CD4-positive, CD25-positive, alpha-beta regulatory T cell (primary cell): ENCODE results near the gene PARD3. TPM values are rescaled to one million over a fixed set of nuclear protein-coding genes. Genes with fewer than 3 reads are reported as not detected.

Experiments
- ATAC-seq, 2 donors: fragments of 150-1000 bp; cut with Tn5 transposase; one replicate each; pipeline ENCODE4 v1.10.0; 2021; ENCODE audit warnings: low read depth in 2 of 2, moderate number of reproducible peaks in 2 of 2, moderate library complexity in 1 of 2
- DNase-seq, 3 donors: peaks; one replicate each; pipeline versions ENCODE4 v3.0.0 to v3.0.0-alpha.2; 2012 to 2022; ENCODE audit warnings: mixed read lengths in 1 of 3
- H3K27ac ChIP-seq: one replicate; pipeline ENCODE4 v1.7.0; 2013; ENCODE audit warnings: mild to moderate bottlenecking, low read length; ENCODE audit not compliant: insufficient read depth, poor library complexity, severe bottlenecking
- H3K27me3 ChIP-seq: one replicate; pipeline ENCODE4 v1.7.0; 2013; ENCODE audit warnings: low read length; ENCODE audit not compliant: control insufficient read depth, insufficient read depth
- H3K36me3 ChIP-seq: one replicate; pipeline ENCODE4 v1.7.0; 2013; ENCODE audit warnings: mild to moderate bottlenecking, low read length, moderate library complexity; ENCODE audit not compliant: control insufficient read depth, insufficient read depth
- H3K4me1 ChIP-seq: 2 replicates; pipeline ENCODE4 v1.7.0; 2013; ENCODE audit warnings: mild to moderate bottlenecking, low read length; ENCODE audit not compliant: insufficient read depth, control insufficient read depth, poor library complexity, severe bottlenecking
- H3K4me3 ChIP-seq: one replicate; pipeline ENCODE4 v1.7.0; 2013; ENCODE audit warnings: low read depth, mild to moderate bottlenecking, low read length, moderate library complexity
- H3K9me3 ChIP-seq, 2 experiments: 1 replicate in 1 of 2; 2 replicates in 1 of 2; pipeline ENCODE4 v1.7.0; 2013; ENCODE audit warnings: low read length in 2 of 2, mild to moderate bottlenecking in 1 of 2, moderate library complexity in 1 of 2; ENCODE audit not compliant: control insufficient read depth in 2 of 2
- H3K27ac Mint-ChIP-seq, 3 donors: one replicate each; pipeline ENCODE4 v1.8.0; 2020 to 2022; ENCODE audit warnings: mild to moderate bottlenecking in 3 of 3, mixed read lengths in 3 of 3, moderate library complexity in 2 of 3
- H3K27me3 Mint-ChIP-seq: one replicate; pipeline ENCODE4 v1.8.0; 2022; ENCODE audit warnings: mild to moderate bottlenecking, mixed read lengths
- H3K36me3 Mint-ChIP-seq: one replicate; pipeline ENCODE4 v1.8.0; 2020; ENCODE audit warnings: mixed read lengths
- H3K4me1 Mint-ChIP-seq, 4 donors: one replicate each; pipeline ENCODE4 v1.8.0; 2020 to 2022; ENCODE audit warnings: mixed read lengths in 4 of 4, mild to moderate bottlenecking in 1 of 4
- H3K4me3 Mint-ChIP-seq, 4 donors: one replicate each; pipeline ENCODE4 v1.8.0; 2020 to 2022; ENCODE audit warnings: mild to moderate bottlenecking in 4 of 4, mixed read lengths in 4 of 4, moderate library complexity in 3 of 4
- H3K9me3 Mint-ChIP-seq, 7 donors: one replicate each; pipeline ENCODE4 v1.8.0; 2020 to 2022; ENCODE audit warnings: mixed read lengths in 7 of 7, mild to moderate bottlenecking in 3 of 7, moderate library complexity in 2 of 7
- polyA plus RNA-seq, 4 donors: library from polyadenylated mRNA; unstranded; fragments of 300-500 nt; fragmentation: Illumina TruSeq; gene quantifications; one replicate each; pipeline ENCODE4 v1.2.3, GENCODE V29; 2021
- total RNA-seq: library from RNA; stranded (reverse); gene quantifications from one replicate; pipeline ENCODE4 v1.2.3, GENCODE V29; 2022

The PARD3 gene
- total and polyA plus RNA-seq, 5 donors from 2014 or later = 0.08 to 0.79 TPM; not detected in 3

- no peaks in the 10 kb centered on the region for H3K36me3 Mint-ChIP-seq
- H3K27me3 ChIP-seq = no peaks in the 10 kb centered on the region
- no peak overlapping the region for H3K27ac ChIP-seq
- DNase-seq = no peak
- H3K4me3 Mint-ChIP-seq = no peak overlapping the region
- H3K36me3 ChIP-seq = no peaks in the 10 kb centered on the region
- no peak for ATAC-seq
- H3K4me3 ChIP-seq = no peak overlapping the region
- peaks cover 0 to 7% (median 0%) of the 10 kb centered on the region in 7 donors for H3K9me3 Mint-ChIP-seq
- no peaks in the 10 kb centered on the region for H3K4me1 ChIP-seq
- no peak overlapping the region for H3K27ac Mint-ChIP-seq
- H3K27me3 Mint-ChIP-seq = peaks cover 9% of the 10 kb centered on the region
- no peaks in the 10 kb centered on the region for H3K9me3 ChIP-seq
- H3K4me1 Mint-ChIP-seq = no peaks in the 10 kb centered on the region
These were observed 638.7 kb downstream of the PARD3 start for GRCh38 chr10:34176351-34176750.

GRCh38 chr10:34175121-34175520 lies 640.0 kb downstream of the PARD3 start:
- Histone ChIP-seq H3K36me3 (no peaks in the 10 kb centered on the region), H3K27me3 (no peaks in the 10 kb centered on the region), H3K4me3 (no peak overlapping the region), H3K4me1 (no peaks in the 10 kb centered on the region), H3K9me3 (no peaks in the 10 kb centered on the region), H3K27ac (no peak overlapping the region)
- H3K4me1 Mint-ChIP-seq = no peaks in the 10 kb centered on the region
- no peak overlapping the region for H3K27ac Mint-ChIP-seq
- H3K9me3 Mint-ChIP-seq = peaks cover 0 to 8% (median 0%) of the 10 kb centered on the region in 7 donors
- no peak overlapping the region for H3K4me3 Mint-ChIP-seq
- ATAC-seq (no peak), DNase-seq (no peak)
- no peaks in the 10 kb centered on the region for H3K36me3 Mint-ChIP-seq
- H3K27me3 Mint-ChIP-seq = peaks cover 6% of the 10 kb centered on the region

GRCh38 chr10:34172936-34173533 lies 642.1 kb downstream of the PARD3 start:
- no peak overlapping the region for H3K4me3 Mint-ChIP-seq
- Histone ChIP-seq H3K4me1 (no peaks in the 10 kb centered on the region), H3K36me3 (no peaks in the 10 kb centered on the region), H3K27me3 (no peaks in the 10 kb centered on the region), H3K9me3 (no peaks in the 10 kb centered on the region), H3K27ac (no peak overlapping the region), H3K4me3 (no peak overlapping the region)
- DNase-seq (no peak), ATAC-seq (no peak)
- H3K27me3 Mint-ChIP-seq = peaks cover 6% of the 10 kb centered on the region
- peaks cover 0 to 8% (median 0%) of the 10 kb centered on the region in 7 donors for H3K9me3 Mint-ChIP-seq
- no peaks in the 10 kb centered on the region for H3K4me1 Mint-ChIP-seq
- no peak overlapping the region for H3K27ac Mint-ChIP-seq
- no peaks in the 10 kb centered on the region for H3K36me3 Mint-ChIP-seq

- H3K4me3 Mint-ChIP-seq = no peak overlapping the region
- H3K9me3 Mint-ChIP-seq = peaks cover 0 to 8% (median 0%) of the 10 kb centered on the region in 7 donors
- no peaks in the 10 kb centered on the region for H3K36me3 ChIP-seq
- DNase-seq = no peak
- ATAC-seq = no peak
- no peak overlapping the region for H3K27ac ChIP-seq
- H3K9me3 ChIP-seq = no peaks in the 10 kb centered on the region
- no peaks in the 10 kb centered on the region for H3K4me1 Mint-ChIP-seq
- H3K4me3 ChIP-seq = no peak overlapping the region
- H3K27me3 Mint-ChIP-seq = peaks cover 6% of the 10 kb centered on the region
- no peak overlapping the region for H3K27ac Mint-ChIP-seq
- H3K27me3 ChIP-seq = no peaks in the 10 kb centered on the region
- H3K36me3 Mint-ChIP-seq = no peaks in the 10 kb centered on the region
- H3K4me1 ChIP-seq = no peaks in the 10 kb centered on the region
These were observed 643.1 kb downstream of the PARD3 start for GRCh38 chr10:34171957-34172527.

- Mint-ChIP-seq H3K4me3 (no peak overlapping the region), H3K9me3 (peaks cover 0 to 8% (median 0%) of the 10 kb centered on the region in 7 donors), H3K27me3 (peaks cover 6% of the 10 kb centered on the region), H3K27ac (no peak overlapping the region), H3K36me3 (no peaks in the 10 kb centered on the region), H3K4me1 (no peaks in the 10 kb centered on the region)
- no peak overlapping the region for H3K4me3 ChIP-seq
- H3K9me3 ChIP-seq = no peaks in the 10 kb centered on the region
- no peak overlapping the region for H3K27ac ChIP-seq
- no peaks in the 10 kb centered on the region for H3K4me1 ChIP-seq
- H3K27me3 ChIP-seq = no peaks in the 10 kb centered on the region
- no peak for ATAC-seq
- DNase-seq = no peak
- H3K36me3 ChIP-seq = no peaks in the 10 kb centered on the region
These were observed 645.4 kb downstream of the PARD3 start for GRCh38 chr10:34169677-34170076.

GRCh38 chr10:34169131-34169530 lies 646.0 kb downstream of the PARD3 start:
- Mint-ChIP-seq H3K27ac (no peak overlapping the region), H3K4me3 (no peak overlapping the region), H3K27me3 (peaks cover 2% of the 10 kb centered on the region), H3K9me3 (peaks cover 0 to 8% (median 0%) of the 10 kb centered on the region in 7 donors), H3K4me1 (no peaks in the 10 kb centered on the region), H3K36me3 (no peaks in the 10 kb centered on the region)
- H3K27ac ChIP-seq = no peak overlapping the region
- no peaks in the 10 kb centered on the region for H3K9me3 ChIP-seq
- no peaks in the 10 kb centered on the region for H3K27me3 ChIP-seq
- ATAC-seq = no peak
- no peak for DNase-seq
- H3K36me3 ChIP-seq = no peaks in the 10 kb centered on the region
- no peak overlapping the region for H3K4me3 ChIP-seq
- no peaks in the 10 kb centered on the region for H3K4me1 ChIP-seq

- H3K27me3 ChIP-seq = no peaks in the 10 kb centered on the region
- DNase-seq = no peak
- H3K9me3 ChIP-seq = no peaks in the 10 kb centered on the region
- peaks cover 0 to 8% (median 0%) of the 10 kb centered on the region in 7 donors for H3K9me3 Mint-ChIP-seq
- H3K36me3 ChIP-seq = no peaks in the 10 kb centered on the region
- no peak overlapping the region for H3K4me3 Mint-ChIP-seq
- H3K4me1 ChIP-seq = no peaks in the 10 kb centered on the region
- H3K36me3 Mint-ChIP-seq = no peaks in the 10 kb centered on the region
- H3K27me3 Mint-ChIP-seq = no peaks in the 10 kb centered on the region
- no peak overlapping the region for H3K27ac Mint-ChIP-seq
- H3K4me1 Mint-ChIP-seq = no peaks in the 10 kb centered on the region
- no peak overlapping the region for H3K27ac ChIP-seq
- no peak overlapping the region for H3K4me3 ChIP-seq
- no peak for ATAC-seq
These were observed 646.7 kb downstream of the PARD3 start for GRCh38 chr10:34168439-34168838.

GRCh38 chr10:34166823-34167222 lies 648.3 kb downstream of the PARD3 start:
- Histone ChIP-seq H3K27me3 (no peaks in the 10 kb centered on the region), H3K4me3 (no peak overlapping the region), H3K36me3 (no peaks in the 10 kb centered on the region), H3K4me1 (no peaks in the 10 kb centered on the region), H3K9me3 (no peaks in the 10 kb centered on the region), H3K27ac (no peak overlapping the region)
- Mint-ChIP-seq H3K27ac (no peak overlapping the region), H3K9me3 (peaks cover 0 to 8% (median 0%) of the 10 kb centered on the region in 7 donors), H3K27me3 (no peaks in the 10 kb centered on the region), H3K36me3 (no peaks in the 10 kb centered on the region), H3K4me1 (no peaks in the 10 kb centered on the region), H3K4me3 (no peak overlapping the region)
- ATAC-seq (no peak), DNase-seq (no peak)
